Measurements from ENCODE around the gene CES2.

DNA sequence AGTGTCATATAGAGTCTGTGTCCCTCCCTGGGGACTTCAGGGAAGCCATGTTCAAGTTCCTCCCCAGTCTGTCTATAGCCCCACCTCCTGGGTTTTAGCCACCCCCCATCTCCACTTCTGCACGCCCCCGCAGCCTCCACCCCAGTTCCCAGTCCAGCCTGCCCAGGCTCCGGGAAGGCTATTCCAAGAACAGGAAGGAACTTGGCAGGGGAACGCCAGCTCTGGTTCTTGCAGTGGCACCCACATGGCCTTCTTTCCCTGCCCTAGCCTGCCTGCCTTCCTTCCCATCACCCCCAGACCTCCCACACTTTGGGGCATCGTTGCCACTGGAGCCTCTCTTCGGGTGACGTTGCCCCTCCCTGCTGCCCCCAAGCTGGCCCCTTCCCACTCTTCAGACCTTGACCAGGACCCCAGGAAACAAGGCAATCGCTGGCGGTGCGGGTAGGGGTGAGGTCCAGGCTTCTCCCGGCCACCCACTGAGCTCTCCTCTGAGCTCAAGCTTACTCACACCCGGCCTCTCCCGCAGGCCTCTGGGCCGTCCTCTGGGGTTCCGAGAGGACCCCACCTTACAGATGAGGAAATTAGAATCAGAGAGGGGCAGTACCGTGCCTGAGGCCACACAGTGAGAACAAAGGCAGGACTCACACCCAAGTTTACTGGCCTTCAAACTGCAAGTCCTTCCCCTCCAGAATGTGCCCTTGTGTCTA, 43.8 kb downstream of the CES2 start:
- TF ChIP-seq RNF2 (IDR thresholded peaks at IDR 0.05; ENCODE audit: borderline replicate concordance, low read depth): no peak
- no peak for TF ChIP-seq CHD4 (IDR thresholded peaks at IDR 0.05; ENCODE audit: borderline replicate concordance)
- no peak for TF ChIP-seq POLR2A (IDR thresholded peaks at IDR 0.05; ENCODE audit: low read length)
- TF ChIP-seq ZFP36 (IDR thresholded peaks at IDR 0.05; ENCODE audit: borderline replicate concordance, partially characterized antibody): no peak
- TF ChIP-seq, protein P1, sequence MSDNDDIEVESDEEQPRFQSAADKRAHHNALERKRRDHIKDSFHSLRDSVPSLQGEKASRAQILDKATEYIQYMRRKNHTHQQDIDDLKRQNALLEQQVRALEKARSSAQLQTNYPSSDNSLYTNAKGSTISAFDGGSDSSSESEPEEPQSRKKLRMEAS (IDR thresholded peaks at IDR 0.05): no peak
- TF ChIP-seq, protein P2, sequence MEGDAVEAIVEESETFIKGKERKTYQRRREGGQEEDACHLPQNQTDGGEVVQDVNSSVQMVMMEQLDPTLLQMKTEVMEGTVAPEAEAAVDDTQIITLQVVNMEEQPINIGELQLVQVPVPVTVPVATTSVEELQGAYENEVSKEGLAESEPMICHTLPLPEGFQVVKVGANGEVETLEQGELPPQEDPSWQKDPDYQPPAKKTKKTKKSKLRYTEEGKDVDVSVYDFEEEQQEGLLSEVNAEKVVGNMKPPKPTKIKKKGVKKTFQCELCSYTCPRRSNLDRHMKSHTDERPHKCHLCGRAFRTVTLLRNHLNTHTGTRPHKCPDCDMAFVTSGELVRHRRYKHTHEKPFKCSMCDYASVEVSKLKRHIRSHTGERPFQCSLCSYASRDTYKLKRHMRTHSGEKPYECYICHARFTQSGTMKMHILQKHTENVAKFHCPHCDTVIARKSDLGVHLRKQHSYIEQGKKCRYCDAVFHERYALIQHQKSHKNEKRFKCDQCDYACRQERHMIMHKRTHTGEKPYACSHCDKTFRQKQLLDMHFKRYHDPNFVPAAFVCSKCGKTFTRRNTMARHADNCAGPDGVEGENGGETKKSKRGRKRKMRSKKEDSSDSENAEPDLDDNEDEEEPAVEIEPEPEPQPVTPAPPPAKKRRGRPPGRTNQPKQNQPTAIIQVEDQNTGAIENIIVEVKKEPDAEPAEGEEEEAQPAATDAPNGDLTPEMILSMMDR (IDR thresholded peaks at IDR 0.05): no peak
- no peak for TF ChIP-seq HDAC2 (IDR thresholded peaks at IDR 0.05)
- TF ChIP-seq POLR2AphosphoS2 (conservative IDR thresholded peaks at IDR 0.05; ENCODE audit: low read length): no peak
- no peak for TF ChIP-seq EP300 (IDR thresholded peaks at IDR 0.05)
- no peak for TF ChIP-seq MYC (IDR thresholded peaks at IDR 0.05; ENCODE audit: borderline replicate concordance, low read length)
- no peak for TF ChIP-seq RAD21 (conservative IDR thresholded peaks at IDR 0.05 in 1 of 2, IDR thresholded peaks at IDR 0.05 in 1 of 2)
